DMS114 treated with DMSO at 0.1 percent for 48 hours (cell line): ENCODE data around the gene TSPEAR.
"Not testable (repeated sequence)": the region's sequence is repeated elsewhere in the genome, so short reads cannot be mapped to it uniquely, and the experiment has no call there.

ENCODE experiments used
- DNase-seq: peaks from one replicate; lab custom pipeline; 2025; ENCODE audit not compliant: unreplicated experiment; lab: John Stamatoyannopoulos, UW

The TSPEAR gene

GRCh38 chr21:44636209-44637017, 75.0 kb downstream of the TSPEAR start:
- no peak for DNase-seq

- DNase-seq, result no peak
Observed at GRCh38 chr21:44632067-44632466, 79.3 kb downstream of the TSPEAR start.

- no peak for DNase-seq
Observed at GRCh38 chr21:44630440-44630839, 80.9 kb downstream of the TSPEAR start.

GRCh38 chr21:44628707-44629391, 82.5 kb downstream of the TSPEAR start:
- no peak for DNase-seq

- DNase-seq, result not testable (repeated sequence)
Observed at GRCh38 chr21:44627831-44628233, 83.5 kb downstream of the TSPEAR start.

GRCh38 chr21:44627181-44627822, 84.1 kb downstream of the TSPEAR start:
- DNase-seq, result not testable (repeated sequence)

GRCh38 chr21:44626673-44627143, 84.7 kb downstream of the TSPEAR start, which contains the start of gene KRTAP10-9:
KRTAP10-9 (plus strand) TSS chr21:44627093; CDS start chr21:44627172, 79 bp downstream.
- DNase-seq, result no peak

GRCh38 chr21:44626262-44626661, 85.1 kb downstream of the TSPEAR start:
- no peak for DNase-seq

GRCh38 chr21:44625756-44626155, 85.6 kb downstream of the TSPEAR start:
- no peak for DNase-seq

GRCh38 chr21:44623575-44623974, 87.8 kb downstream of the TSPEAR start:
- DNase-seq, result no peak

GRCh38 chr21:44619886-44620285, 91.5 kb downstream of the TSPEAR start:
- DNase-seq, result no peak

- no peak for DNase-seq
Observed at GRCh38 chr21:44618909-44619308, 92.5 kb downstream of the TSPEAR start.

GRCh38 chr21:44618504-44618903, 92.9 kb downstream of the TSPEAR start:
- DNase-seq, result no peak

GRCh38 chr21:44617071-44617501, 94.3 kb downstream of the TSPEAR start:
- no peak for DNase-seq

GRCh38 chr21:44616591-44616926, 94.8 kb downstream of the TSPEAR start:
- DNase-seq, result no peak

- DNase-seq, result no peak
Observed at GRCh38 chr21:44615911-44616590, 95.3 kb downstream of the TSPEAR start.

GRCh38 chr21:44615466-44615865, 95.9 kb downstream of the TSPEAR start:
- DNase-seq, result no peak

GRCh38 chr21:44614961-44615391, 96.4 kb downstream of the TSPEAR start:
- no peak for DNase-seq

- no peak for DNase-seq
Observed at GRCh38 chr21:44614161-44614631, 97.2 kb downstream of the TSPEAR start.

- DNase-seq, result no peak
Observed at GRCh38 chr21:44613386-44614155, 97.8 kb downstream of the TSPEAR start.
